Measurements from ENCODE around the gene ACP3. TPM values are rescaled to one million over a fixed set of nuclear protein-coding genes. Genes with fewer than 3 reads are reported as not detected.
"Not testable (repeated sequence)": the region's sequence is repeated elsewhere in the genome, so short reads cannot be mapped to it uniquely, and the experiment has no call there.

The ACP3 gene
- polyA plus RNA-seq, 2 donors, result 22.5 to 48.4 TPM

DNA sequence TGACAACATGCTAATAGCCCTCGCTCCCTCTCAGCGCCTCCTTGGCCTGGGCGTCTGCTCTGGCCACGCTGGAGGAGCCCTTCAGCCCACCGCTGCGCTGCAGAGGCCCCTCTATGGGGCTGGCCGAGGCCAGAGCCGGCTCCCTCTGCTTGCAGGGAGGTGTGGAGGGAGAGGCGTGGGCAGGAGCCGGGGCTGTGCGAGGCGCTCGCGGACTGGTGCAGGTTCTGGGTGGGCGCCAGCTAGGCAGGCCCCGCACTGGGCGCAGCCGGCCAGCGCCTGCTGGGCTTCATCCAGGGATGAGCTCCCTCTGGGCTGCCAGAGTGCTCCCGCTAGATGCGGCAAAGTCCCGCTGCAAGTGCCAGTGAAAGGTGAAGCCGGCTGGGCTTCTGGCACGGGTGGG, 79.0 kb downstream of the ACP3 start:
- Histone ChIP-seq H3K9me3 (ENCODE audit: control insufficient read depth in 2 of 2, insufficient read depth in 1 of 2, low read depth in 1 of 2, low read length in 1 of 2) (peaks cover 0 to 4% of the 10 kb centered on the region in 2 donors), H3K4me3 (ENCODE audit: low read depth in 1 of 2, low read length in 2 of 2) (no peak overlapping the region), H3K27ac (ENCODE audit: low read depth in 2 of 2, low read length in 1 of 2) (no peak overlapping the region), H3K27me3 (ENCODE audit: control insufficient read depth in 1 of 2, insufficient read depth in 2 of 2, low read length in 2 of 2) (no peaks in the 10 kb centered on the region), H3K4me1 (ENCODE audit: control insufficient read depth in 2 of 2, insufficient read depth in 2 of 2, low read length in 1 of 2) (no peaks in the 10 kb centered on the region), H3K36me3 (ENCODE audit: control insufficient read depth in 2 of 2, insufficient read depth in 2 of 2, low read length in 1 of 2) (no peaks in the 10 kb centered on the region)
- WGBS, 2 donors, result 94 to 97% methylated on average over 24 of the region's 24 CpGs

DNA sequence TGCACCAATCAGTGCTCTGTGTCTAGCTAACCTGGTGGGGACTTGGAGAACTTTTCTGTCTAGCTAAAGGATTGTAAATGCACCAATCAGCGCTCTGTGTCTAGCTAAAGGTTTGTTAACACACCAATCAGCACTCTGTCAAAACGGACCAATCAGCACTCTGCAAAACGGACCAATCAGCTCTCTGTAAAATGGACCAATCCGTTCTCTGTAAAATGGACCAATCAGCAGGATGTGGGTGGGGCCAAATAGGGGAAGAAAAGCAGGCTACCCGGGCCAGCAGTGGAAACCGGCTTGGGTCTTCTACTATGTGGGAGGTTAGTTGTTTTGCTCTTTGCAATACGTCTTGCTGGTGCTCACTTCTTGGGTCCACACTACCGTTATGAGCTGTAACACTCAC, 79.6 kb downstream of the ACP3 start:
- not testable (repeated sequence) for H3K4me1 ChIP-seq (ENCODE audit: control insufficient read depth in 2 of 2, insufficient read depth in 2 of 2, low read length in 1 of 2)
- 86 to 94% methylated on average over 8 of the region's 8 CpGs for WGBS, 2 donors

DNA sequence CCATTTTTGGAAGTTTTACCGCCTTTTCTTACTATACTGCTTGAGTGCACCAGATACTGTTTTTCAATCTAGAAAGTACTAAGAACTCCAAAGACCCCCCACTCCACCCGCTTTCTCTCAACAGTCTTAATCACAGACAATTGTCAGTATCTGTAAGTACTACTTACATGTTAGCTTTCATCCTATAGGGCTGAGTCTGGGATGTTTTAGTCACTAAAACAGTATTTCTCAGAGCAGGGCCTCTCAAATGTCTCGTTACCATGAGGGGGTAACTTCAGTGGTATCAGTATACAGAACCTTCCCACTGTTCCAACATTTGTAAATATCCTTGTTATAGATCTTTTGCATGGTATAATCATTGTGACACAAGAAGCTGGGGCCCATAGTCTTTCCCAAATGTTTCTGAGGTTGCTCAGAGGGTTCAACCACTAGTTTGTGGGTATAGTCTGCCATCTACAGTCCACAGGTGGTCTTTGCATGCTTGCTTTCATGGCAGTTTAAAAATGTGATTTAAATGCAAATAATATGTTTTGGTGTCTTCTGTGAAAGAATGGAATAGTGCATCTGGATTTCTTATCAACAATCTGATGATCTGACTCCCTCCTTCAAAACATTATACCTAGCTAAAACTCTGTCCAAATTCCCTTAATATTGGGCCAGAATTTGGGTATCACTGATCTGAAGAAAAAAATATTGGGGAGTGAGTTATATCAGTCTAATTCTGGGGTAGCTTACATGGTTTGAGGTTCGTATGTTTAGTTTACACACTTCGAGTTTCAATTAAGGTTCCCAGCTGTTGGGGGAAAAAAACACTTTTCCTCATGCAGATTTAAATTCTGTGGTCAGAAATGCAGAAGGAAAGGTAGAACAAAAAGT, 82.1 kb downstream of the ACP3 start:
- H3K36me3 ChIP-seq (ENCODE audit: control insufficient read depth in 2 of 2, insufficient read depth in 2 of 2, low read length in 1 of 2), result no peaks in the 10 kb centered on the region
- 66 to 72% methylated on average over 5 of the region's 5 CpGs for WGBS, 2 donors

More for the DNA sequence above, 79.6 kb downstream of the ACP3 start:
- H3K36me3 ChIP-seq (ENCODE audit: control insufficient read depth in 2 of 2, insufficient read depth in 2 of 2, low read length in 1 of 2); H3K27me3 ChIP-seq (ENCODE audit: control insufficient read depth in 1 of 2, insufficient read depth in 2 of 2, low read length in 2 of 2); H3K9me3 ChIP-seq (ENCODE audit: control insufficient read depth in 2 of 2, insufficient read depth in 1 of 2, low read depth in 1 of 2, low read length in 1 of 2); H3K4me3 ChIP-seq (ENCODE audit: low read depth in 1 of 2, low read length in 2 of 2); H3K27ac ChIP-seq (ENCODE audit: low read depth in 2 of 2, low read length in 1 of 2): not testable (repeated sequence)

DNA sequence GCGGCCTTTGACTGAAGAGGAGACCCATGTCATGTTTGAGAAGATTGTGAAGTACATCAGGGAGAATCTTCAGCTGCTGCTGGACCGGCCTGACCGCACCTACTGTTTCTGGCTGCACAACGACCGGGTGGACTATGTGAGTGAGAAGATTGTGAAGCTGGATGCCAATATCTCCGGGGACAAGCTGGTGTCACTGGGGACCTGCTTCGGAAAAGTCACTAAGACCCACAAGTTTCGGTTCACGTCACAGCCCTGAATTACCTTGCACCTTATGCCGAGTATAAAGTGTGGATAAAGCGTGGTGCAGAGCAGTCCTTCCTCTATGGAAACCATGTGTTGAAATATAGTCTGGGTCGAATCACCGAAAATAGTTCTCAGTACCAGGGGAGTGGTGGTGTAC, 84.0 kb downstream of the ACP3 start:
- H3K9me3 ChIP-seq (ENCODE audit: control insufficient read depth in 2 of 2, insufficient read depth in 1 of 2, low read depth in 1 of 2, low read length in 1 of 2), result peaks cover 0 to 3% of the 10 kb centered on the region in 2 donors
- no peak overlapping the region for H3K27ac ChIP-seq (ENCODE audit: low read depth in 2 of 2, low read length in 1 of 2)
- no peaks in the 10 kb centered on the region for H3K36me3 ChIP-seq (ENCODE audit: control insufficient read depth in 2 of 2, insufficient read depth in 2 of 2, low read length in 1 of 2)
- no peak overlapping the region for H3K4me3 ChIP-seq (ENCODE audit: low read depth in 1 of 2, low read length in 2 of 2)
- H3K4me1 ChIP-seq (ENCODE audit: control insufficient read depth in 2 of 2, insufficient read depth in 2 of 2, low read length in 1 of 2), result no peaks in the 10 kb centered on the region
- WGBS, 2 donors, result 89 to 90% methylated on average over 13 of the region's 13 CpGs
- H3K27me3 ChIP-seq (ENCODE audit: control insufficient read depth in 1 of 2, insufficient read depth in 2 of 2, low read length in 2 of 2), result no peaks in the 10 kb centered on the region

More for the DNA sequence above, 82.1 kb downstream of the ACP3 start:
- Histone ChIP-seq H3K4me1 (ENCODE audit: control insufficient read depth in 2 of 2, insufficient read depth in 2 of 2, low read length in 1 of 2) (no peaks in the 10 kb centered on the region), H3K27me3 (ENCODE audit: control insufficient read depth in 1 of 2, insufficient read depth in 2 of 2, low read length in 2 of 2) (no peaks in the 10 kb centered on the region), H3K27ac (ENCODE audit: low read depth in 2 of 2, low read length in 1 of 2) (no peak overlapping the region), H3K4me3 (ENCODE audit: low read depth in 1 of 2, low read length in 2 of 2) (no peak overlapping the region), H3K9me3 (ENCODE audit: control insufficient read depth in 2 of 2, insufficient read depth in 1 of 2, low read depth in 1 of 2, low read length in 1 of 2) (peaks cover 0 to 4% of the 10 kb centered on the region in 2 donors)

DNA sequence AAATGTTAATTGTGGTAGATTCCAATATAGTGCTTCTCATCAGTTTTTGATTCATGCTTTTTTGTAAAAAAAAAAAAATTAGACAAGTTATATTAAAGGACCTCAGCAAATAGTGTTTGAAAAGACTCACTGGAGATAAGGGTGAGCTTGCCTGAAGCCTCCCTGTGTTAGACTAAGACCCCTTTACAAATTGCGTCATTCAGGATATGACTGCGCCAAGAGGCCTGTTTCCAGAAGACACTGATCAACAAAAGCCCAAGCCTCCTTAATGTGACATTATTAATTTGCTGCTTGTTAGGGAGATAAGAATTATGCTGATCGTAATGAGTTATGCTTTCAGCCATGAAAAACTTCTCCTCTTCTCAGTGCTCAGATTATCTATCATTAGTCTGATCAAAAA, 87.1 kb downstream of the ACP3 start:
- Histone ChIP-seq H3K9me3 (ENCODE audit: control insufficient read depth in 2 of 2, insufficient read depth in 1 of 2, low read depth in 1 of 2, low read length in 1 of 2) (no peaks in the 10 kb centered on the region), H3K27ac (ENCODE audit: low read depth in 2 of 2, low read length in 1 of 2) (no peak overlapping the region), H3K36me3 (ENCODE audit: control insufficient read depth in 2 of 2, insufficient read depth in 2 of 2, low read length in 1 of 2) (no peaks in the 10 kb centered on the region), H3K4me3 (ENCODE audit: low read depth in 1 of 2, low read length in 2 of 2) (no peak overlapping the region), H3K4me1 (ENCODE audit: control insufficient read depth in 2 of 2, insufficient read depth in 2 of 2, low read length in 1 of 2) (no peaks in the 10 kb centered on the region), H3K27me3 (ENCODE audit: control insufficient read depth in 1 of 2, insufficient read depth in 2 of 2, low read length in 2 of 2) (no peaks in the 10 kb centered on the region)
- 83 to 86% methylated on average over 3 of the region's 3 CpGs for WGBS, 2 donors

DNA sequence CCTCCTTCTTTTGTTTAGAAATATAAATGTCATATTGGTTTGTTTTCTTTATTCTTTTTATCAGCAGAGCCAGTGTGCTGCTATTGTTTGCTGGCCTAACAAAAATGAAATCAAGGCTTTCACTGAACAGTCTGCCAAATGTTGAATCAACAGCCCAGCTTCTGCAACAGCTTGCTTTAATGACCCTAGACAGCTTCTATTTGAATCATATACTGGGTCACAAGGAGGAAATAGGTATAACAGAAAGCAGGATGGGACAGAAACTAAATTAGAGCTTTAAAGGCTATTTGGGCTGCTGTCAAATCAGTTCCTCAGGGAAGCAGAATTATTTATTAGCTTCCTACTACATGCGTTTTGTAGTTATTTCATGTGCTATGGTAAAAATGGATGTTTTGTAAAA, 88.0 kb downstream of the ACP3 start:
- Histone ChIP-seq H3K27me3 (ENCODE audit: control insufficient read depth in 1 of 2, insufficient read depth in 2 of 2, low read length in 2 of 2) (no peaks in the 10 kb centered on the region), H3K4me3 (ENCODE audit: low read depth in 1 of 2, low read length in 2 of 2) (no peak overlapping the region), H3K9me3 (ENCODE audit: control insufficient read depth in 2 of 2, insufficient read depth in 1 of 2, low read depth in 1 of 2, low read length in 1 of 2) (no peaks in the 10 kb centered on the region), H3K36me3 (ENCODE audit: control insufficient read depth in 2 of 2, insufficient read depth in 2 of 2, low read length in 1 of 2) (no peaks in the 10 kb centered on the region), H3K4me1 (ENCODE audit: control insufficient read depth in 2 of 2, insufficient read depth in 2 of 2, low read length in 1 of 2) (no peaks in the 10 kb centered on the region), H3K27ac (ENCODE audit: low read depth in 2 of 2, low read length in 1 of 2) (no peak overlapping the region)
- 55 to 77% methylated on average over 1 of the region's 1 CpG for WGBS, 2 donors

DNA sequence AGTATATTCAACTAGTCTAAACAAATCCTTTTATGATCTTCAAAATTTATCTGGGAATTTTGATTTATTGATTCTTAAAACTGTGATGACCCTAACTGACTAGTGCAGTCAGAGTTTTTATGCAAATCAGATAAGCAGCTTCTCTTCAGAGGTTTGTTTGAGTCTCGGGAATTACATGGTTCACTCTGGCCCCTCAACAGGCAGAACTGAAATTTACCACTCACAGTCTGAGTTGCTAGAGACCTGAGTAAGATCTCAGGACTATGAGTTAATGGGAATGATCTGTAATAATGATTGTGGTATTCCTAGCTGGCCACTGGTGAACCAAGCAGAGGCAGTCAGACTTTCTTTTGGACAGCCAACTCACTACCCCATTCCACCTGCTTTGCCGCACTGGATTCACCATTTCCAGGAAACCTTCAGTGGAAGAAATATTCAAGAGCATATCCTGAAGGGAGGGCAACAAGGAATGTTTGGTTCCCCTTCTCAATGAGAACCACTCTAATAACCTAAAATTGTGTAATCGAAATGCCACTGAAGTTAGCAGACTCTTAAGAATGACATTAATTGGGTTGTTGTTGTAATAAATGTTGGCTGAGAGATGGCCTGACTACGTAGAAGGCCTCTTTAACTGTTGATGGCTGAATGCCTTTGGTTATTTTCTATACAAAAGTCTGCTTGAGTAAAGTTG, 88.5 kb downstream of the ACP3 start:
- Histone ChIP-seq H3K9me3 (ENCODE audit: control insufficient read depth in 2 of 2, insufficient read depth in 1 of 2, low read depth in 1 of 2, low read length in 1 of 2) (no peaks in the 10 kb centered on the region), H3K4me3 (ENCODE audit: low read depth in 1 of 2, low read length in 2 of 2) (no peak overlapping the region), H3K36me3 (ENCODE audit: control insufficient read depth in 2 of 2, insufficient read depth in 2 of 2, low read length in 1 of 2) (no peaks in the 10 kb centered on the region), H3K27ac (ENCODE audit: low read depth in 2 of 2, low read length in 1 of 2) (no peak overlapping the region), H3K27me3 (ENCODE audit: control insufficient read depth in 1 of 2, insufficient read depth in 2 of 2, low read length in 2 of 2) (no peaks in the 10 kb centered on the region), H3K4me1 (ENCODE audit: control insufficient read depth in 2 of 2, insufficient read depth in 2 of 2, low read length in 1 of 2) (no peaks in the 10 kb centered on the region)
- WGBS, 2 donors, result 88 to 89% methylated on average over 4 of the region's 4 CpGs

DNA sequence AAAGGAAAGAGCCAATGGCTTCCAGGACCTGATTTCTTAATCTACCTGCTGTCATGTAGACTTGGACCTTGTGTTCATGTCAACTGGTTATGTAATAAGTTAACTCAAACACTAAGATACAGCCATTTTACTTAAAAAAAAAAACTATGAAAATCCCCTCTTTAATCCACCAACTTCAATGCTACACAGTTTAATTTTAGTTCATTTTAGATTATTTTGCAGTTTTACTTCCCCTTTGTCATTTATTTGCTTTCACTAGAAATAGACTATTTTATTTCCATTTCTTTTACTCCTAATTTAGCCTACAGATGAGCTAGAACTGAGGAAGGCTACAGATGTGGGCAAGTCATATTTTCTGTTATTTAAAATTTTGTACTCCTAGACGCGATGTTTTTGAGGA, 89.4 kb downstream of the ACP3 start:
- WGBS, 2 donors, result 92 to 97% methylated on average over 2 of the region's 2 CpGs
- Histone ChIP-seq H3K27ac (ENCODE audit: low read depth in 2 of 2, low read length in 1 of 2) (no peak overlapping the region), H3K27me3 (ENCODE audit: control insufficient read depth in 1 of 2, insufficient read depth in 2 of 2, low read length in 2 of 2) (no peaks in the 10 kb centered on the region), H3K4me1 (ENCODE audit: control insufficient read depth in 2 of 2, insufficient read depth in 2 of 2, low read length in 1 of 2) (no peaks in the 10 kb centered on the region), H3K4me3 (ENCODE audit: low read depth in 1 of 2, low read length in 2 of 2) (no peak overlapping the region), H3K9me3 (ENCODE audit: control insufficient read depth in 2 of 2, insufficient read depth in 1 of 2, low read depth in 1 of 2, low read length in 1 of 2) (no peaks in the 10 kb centered on the region), H3K36me3 (ENCODE audit: control insufficient read depth in 2 of 2, insufficient read depth in 2 of 2, low read length in 1 of 2) (no peaks in the 10 kb centered on the region)

DNA sequence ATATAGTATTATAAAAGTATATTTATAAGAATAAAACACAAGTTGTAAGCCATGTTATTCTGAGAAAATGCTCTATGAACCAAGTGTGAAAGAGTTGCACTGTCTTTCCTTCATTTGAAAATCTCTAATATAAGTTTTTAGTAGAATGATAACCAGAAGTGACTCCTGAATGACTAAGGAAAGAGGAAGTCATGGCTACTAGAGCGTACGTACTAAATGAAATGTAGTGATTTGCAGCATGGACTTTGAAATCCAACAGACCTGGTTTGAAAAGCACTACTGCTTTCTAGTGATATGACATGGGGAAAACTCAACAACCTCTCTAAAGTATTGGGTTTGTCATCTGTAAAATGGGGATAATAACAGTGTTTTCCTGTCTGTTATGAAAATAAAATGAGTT, 89.8 kb downstream of the ACP3 start:
- Histone ChIP-seq H3K4me1 (ENCODE audit: control insufficient read depth in 2 of 2, insufficient read depth in 2 of 2, low read length in 1 of 2) (no peaks in the 10 kb centered on the region), H3K27ac (ENCODE audit: low read depth in 2 of 2, low read length in 1 of 2) (no peak overlapping the region), H3K27me3 (ENCODE audit: control insufficient read depth in 1 of 2, insufficient read depth in 2 of 2, low read length in 2 of 2) (no peaks in the 10 kb centered on the region), H3K9me3 (ENCODE audit: control insufficient read depth in 2 of 2, insufficient read depth in 1 of 2, low read depth in 1 of 2, low read length in 1 of 2) (no peaks in the 10 kb centered on the region), H3K36me3 (ENCODE audit: control insufficient read depth in 2 of 2, insufficient read depth in 2 of 2, low read length in 1 of 2) (no peaks in the 10 kb centered on the region), H3K4me3 (ENCODE audit: low read depth in 1 of 2, low read length in 2 of 2) (no peak overlapping the region)
- 85 to 92% methylated on average over 2 of the region's 2 CpGs for WGBS, 2 donors

Data from esophagus (tissue), 2 donors.